Breast epithelium (tissue), 3 donors: ENCODE results near the gene CDX1.

Experiments used
- POLR2A ChIP-seq: fragments of 450-650 bp; IDR thresholded peaks from one replicate; pipeline ENCODE4 v1.6.1; 2016; ENCODE audit warnings: antibody characterized with exemption, mild to moderate bottlenecking, moderate library complexity
- POLR2AphosphoS5 ChIP-seq, 3 donors: sonication (generic); formaldehyde crosslinking; IDR thresholded peaks; one replicate each; pipeline ENCODE4 v1.6.1; 2017; ENCODE audit warnings: antibody characterized with exemption in 3 of 3
- TF ChIP-seq, protein P1 (sequence below), 3 donors: fragments of 450-650 bp; IDR thresholded peaks; one replicate each; pipeline ENCODE4 v1.5.1; 2016 to 2017; ENCODE audit warnings: antibody characterized with exemption in 3 of 3, mild to moderate bottlenecking in 3 of 3, moderate library complexity in 3 of 3

DNA sequence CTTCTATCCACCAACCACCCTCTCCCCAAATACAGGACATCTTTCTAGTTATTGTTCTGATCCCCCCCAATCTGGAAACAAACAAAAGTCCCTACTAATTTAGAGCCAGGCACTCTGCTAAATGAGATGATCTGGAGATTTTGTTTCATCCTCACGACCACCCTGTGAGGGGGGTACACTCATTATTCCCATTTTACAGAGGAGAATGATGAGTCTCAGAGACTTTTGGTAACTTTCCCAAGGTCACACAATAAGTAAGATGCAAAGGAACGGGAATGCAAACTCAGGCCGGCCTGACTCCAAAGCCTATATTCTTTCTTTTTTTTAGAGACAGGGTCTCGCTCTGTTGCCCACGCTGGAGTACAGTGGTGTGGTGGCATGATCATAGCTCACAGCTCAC lies 20.3 kb upstream of the CDX1 start:
- TF ChIP-seq, protein P1, sequence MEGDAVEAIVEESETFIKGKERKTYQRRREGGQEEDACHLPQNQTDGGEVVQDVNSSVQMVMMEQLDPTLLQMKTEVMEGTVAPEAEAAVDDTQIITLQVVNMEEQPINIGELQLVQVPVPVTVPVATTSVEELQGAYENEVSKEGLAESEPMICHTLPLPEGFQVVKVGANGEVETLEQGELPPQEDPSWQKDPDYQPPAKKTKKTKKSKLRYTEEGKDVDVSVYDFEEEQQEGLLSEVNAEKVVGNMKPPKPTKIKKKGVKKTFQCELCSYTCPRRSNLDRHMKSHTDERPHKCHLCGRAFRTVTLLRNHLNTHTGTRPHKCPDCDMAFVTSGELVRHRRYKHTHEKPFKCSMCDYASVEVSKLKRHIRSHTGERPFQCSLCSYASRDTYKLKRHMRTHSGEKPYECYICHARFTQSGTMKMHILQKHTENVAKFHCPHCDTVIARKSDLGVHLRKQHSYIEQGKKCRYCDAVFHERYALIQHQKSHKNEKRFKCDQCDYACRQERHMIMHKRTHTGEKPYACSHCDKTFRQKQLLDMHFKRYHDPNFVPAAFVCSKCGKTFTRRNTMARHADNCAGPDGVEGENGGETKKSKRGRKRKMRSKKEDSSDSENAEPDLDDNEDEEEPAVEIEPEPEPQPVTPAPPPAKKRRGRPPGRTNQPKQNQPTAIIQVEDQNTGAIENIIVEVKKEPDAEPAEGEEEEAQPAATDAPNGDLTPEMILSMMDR (IDR thresholded peaks at IDR 0.05), result no peak
- TF ChIP-seq POLR2AphosphoS5 (IDR thresholded peaks at IDR 0.05) (no peak), POLR2A (no peak)
